Transverse colon (tissue), 4 donors: ENCODE measurements around the gene ANKLE2.

Experiments used
- POLR2A ChIP-seq: fragments of 450-650 bp; IDR thresholded peaks from one replicate; pipeline ENCODE4 v1.6.1; 2016; ENCODE audit warnings: antibody characterized with exemption, mild to moderate bottlenecking, moderate library complexity
- POLR2AphosphoS5 ChIP-seq, 3 donors: sonication (generic); formaldehyde crosslinking; IDR thresholded peaks; one replicate each; pipeline ENCODE4 v1.6.1; 2016; ENCODE audit warnings: antibody characterized with exemption in 3 of 3
- TF ChIP-seq, protein P1 (sequence below), 5 experiments: fragments of 200-600 bp in 3 of 5; fragments of 450-650 bp in 2 of 5; sonication (generic) in 3 of 5; IDR thresholded peaks; 1 replicate in 2 of 5; 2 replicates in 3 of 5; pipeline ENCODE4 v1.5.1; 2016 to 2017; ENCODE audit warnings: antibody characterized with exemption in 5 of 5, inconsistent platforms in 3 of 5, mild to moderate bottlenecking in 2 of 5, moderate library complexity in 1 of 5

- TF ChIP-seq, protein P1, sequence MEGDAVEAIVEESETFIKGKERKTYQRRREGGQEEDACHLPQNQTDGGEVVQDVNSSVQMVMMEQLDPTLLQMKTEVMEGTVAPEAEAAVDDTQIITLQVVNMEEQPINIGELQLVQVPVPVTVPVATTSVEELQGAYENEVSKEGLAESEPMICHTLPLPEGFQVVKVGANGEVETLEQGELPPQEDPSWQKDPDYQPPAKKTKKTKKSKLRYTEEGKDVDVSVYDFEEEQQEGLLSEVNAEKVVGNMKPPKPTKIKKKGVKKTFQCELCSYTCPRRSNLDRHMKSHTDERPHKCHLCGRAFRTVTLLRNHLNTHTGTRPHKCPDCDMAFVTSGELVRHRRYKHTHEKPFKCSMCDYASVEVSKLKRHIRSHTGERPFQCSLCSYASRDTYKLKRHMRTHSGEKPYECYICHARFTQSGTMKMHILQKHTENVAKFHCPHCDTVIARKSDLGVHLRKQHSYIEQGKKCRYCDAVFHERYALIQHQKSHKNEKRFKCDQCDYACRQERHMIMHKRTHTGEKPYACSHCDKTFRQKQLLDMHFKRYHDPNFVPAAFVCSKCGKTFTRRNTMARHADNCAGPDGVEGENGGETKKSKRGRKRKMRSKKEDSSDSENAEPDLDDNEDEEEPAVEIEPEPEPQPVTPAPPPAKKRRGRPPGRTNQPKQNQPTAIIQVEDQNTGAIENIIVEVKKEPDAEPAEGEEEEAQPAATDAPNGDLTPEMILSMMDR (IDR thresholded peaks at IDR 0.05), result no peak
- TF ChIP-seq POLR2A (no peak), POLR2AphosphoS5 (IDR thresholded peaks at IDR 0.05) (no peak)
Observed at GRCh38 chr12:132700212-132700822, 61.3 kb downstream of the ANKLE2 start.
